Hepatocyte (in vitro differentiated cells): ENCODE results near the gene PRKAG2.

Experiments used
- CTCF ChIP-seq: fragments of 200-600 bp; sonication (generic); IDR thresholded peaks from 2 replicates; pipeline ENCODE4 v1.5.1; 2016; ENCODE audit warnings: antibody characterized with exemption, mild to moderate bottlenecking; ENCODE audit not compliant: poor library complexity
- EZH2 ChIP-seq: fragments of 200-600 bp; sonication (generic); IDR thresholded peaks from 2 replicates; pipeline ENCODE4 v1.6.1; 2016; ENCODE audit warnings: antibody characterized with exemption, mild to moderate bottlenecking, borderline replicate concordance
- EZH2phosphoT487 ChIP-seq: fragments of 200-600 bp; sonication (generic); IDR thresholded peaks from one replicate; pipeline ENCODE4 v1.6.1; 2018; ENCODE audit warnings: antibody characterized with exemption, mild to moderate bottlenecking, low read depth, moderate library complexity; ENCODE audit not compliant: unreplicated experiment, severe bottlenecking

- TF ChIP-seq CTCF (no peak), EZH2 (no peak), EZH2phosphoT487 (no peak)
These were observed 138.0 kb downstream of the PRKAG2 start for GRCh38 chr7:151738925-151739324.
